ENCODE results near the gene ATP6AP1. TPM values are rescaled to one million over a fixed set of nuclear protein-coding genes. Genes with fewer than 3 reads are reported as not detected.
A peak's percentile ranks its signal among the peaks of the same experiment; 100 is the strongest.

Gene ATP6AP1
- total and polyA plus RNA-seq, 2 donors (not counting 1 experiment from before 2014, with no cell fraction given) = 47.1 to 57.7 TPM

GRCh38 chrX:154481195-154481594, 52.7 kb downstream of the ATP6AP1 start:
- Histone ChIP-seq H4K20me1 (ENCODE audit: control insufficient read depth, insufficient read depth, low read length, poor library complexity, severe bottlenecking) (no peaks in the 10 kb centered on the region), H3K9ac (ENCODE audit: low read length) (no peak overlapping the region), H3K27me3 (replicated peaks in 1 of 4; ENCODE audit: control extremely low read depth in 1 of 4, control insufficient read depth in 3 of 4, insufficient read depth in 4 of 4, low read length in 3 of 4) (no peaks in the 10 kb centered on the region), H3K4me3 (ENCODE audit: control extremely low read depth in 1 of 5, extremely low read depth in 1 of 5, insufficient read depth in 1 of 5, low read depth in 2 of 5, low read length in 4 of 5) (no peak overlapping the region), H2AFZ (ENCODE audit: insufficient read depth, low read depth, low read length, poor library complexity, severe bottlenecking) (no peak overlapping the region), H3K27ac (ENCODE audit: low read length in 2 of 2) (no peak overlapping the region), H3K79me2 (ENCODE audit: control insufficient read depth, insufficient read depth, low read length) (peaks cover 15% of the 10 kb centered on the region), H3K9me3 (ENCODE audit: control extremely low read depth in 1 of 3, control insufficient read depth in 2 of 3, insufficient read depth in 1 of 3, low read length in 2 of 3) (no peaks in the 10 kb centered on the region), H3K4me1 (ENCODE audit: control insufficient read depth in 2 of 2, insufficient read depth in 2 of 2, low read length in 2 of 2) (peaks cover 11 to 27% of the 10 kb centered on the region in 2 donors), H3K36me3 (replicated peaks in 1 of 2; ENCODE audit: control extremely low read depth in 1 of 2, control insufficient read depth in 1 of 2, extremely low read depth in 1 of 2, insufficient read depth in 2 of 2, low read length in 1 of 2) (peaks cover 0 to 8% of the 10 kb centered on the region in 2 experiments), H3K4me2 (replicated peaks; ENCODE audit: low read depth, low read length, poor library complexity, severe bottlenecking) (no peak overlapping the region)
- Mint-ChIP-seq H3K27ac (peak overlapping the region; percentile 60), H3K4me1 (peaks cover 19% of the 10 kb centered on the region), H3K4me3 (peak overlapping the region; percentile 38), H3K9me3 (ENCODE audit: insufficient read depth) (no peaks in the 10 kb centered on the region), H3K27me3 (no peaks in the 10 kb centered on the region)
- TF ChIP-seq EZH2 (IDR thresholded peaks at IDR 0.05; ENCODE audit: borderline replicate concordance, insufficient read depth, low read depth, low read length, poor library complexity, severe bottlenecking) (no peak), CTCF (IDR thresholded peaks at IDR 0.05) (no peak)
- no peak for ATAC-seq (ENCODE audit: low read depth)
- no peak for DNase-seq
- ChIA-PET POLR2A (no interaction called here), CTCF (interaction anchor here (0.9 to 1.4 kb wide), 2 partner anchors 29 to 83 kb away, joined by 3 to 6 read pairs; partner anchors contain the start of gene RPL10)
- WGBS (ENCODE audit: insufficient coverage) = no CpG with 5 or more reads among the region's 5 CpGs
- intact Hi-C loops (cut with micrococcal nuclease) = no loop called here

GRCh38 chrX:154481911-154482601, 53.6 kb downstream of the ATP6AP1 start:
- Histone ChIP-seq H3K79me2 (ENCODE audit: control insufficient read depth, insufficient read depth, low read length) (peaks cover 15% of the 10 kb centered on the region), H4K20me1 (ENCODE audit: control insufficient read depth, insufficient read depth, low read length, poor library complexity, severe bottlenecking) (no peaks in the 10 kb centered on the region), H3K9ac (ENCODE audit: low read length) (no peak overlapping the region), H3K4me3 (ENCODE audit: control extremely low read depth in 1 of 5, extremely low read depth in 1 of 5, insufficient read depth in 1 of 5, low read depth in 2 of 5, low read length in 4 of 5) (no peak overlapping the region), H3K27ac (ENCODE audit: low read length in 2 of 2) (no peak overlapping the region), H3K27me3 (replicated peaks in 1 of 4; ENCODE audit: control extremely low read depth in 1 of 4, control insufficient read depth in 3 of 4, insufficient read depth in 4 of 4, low read length in 3 of 4) (no peaks in the 10 kb centered on the region), H3K9me3 (ENCODE audit: control extremely low read depth in 1 of 3, control insufficient read depth in 2 of 3, insufficient read depth in 1 of 3, low read length in 2 of 3) (no peaks in the 10 kb centered on the region), H3K4me2 (replicated peaks; ENCODE audit: low read depth, low read length, poor library complexity, severe bottlenecking) (no peak overlapping the region), H3K4me1 (ENCODE audit: control insufficient read depth in 2 of 2, insufficient read depth in 2 of 2, low read length in 2 of 2) (peaks cover 11 to 31% of the 10 kb centered on the region in 2 donors), H3K36me3 (replicated peaks in 1 of 2; ENCODE audit: control extremely low read depth in 1 of 2, control insufficient read depth in 1 of 2, extremely low read depth in 1 of 2, insufficient read depth in 2 of 2, low read length in 1 of 2) (peaks cover 0 to 8% of the 10 kb centered on the region in 2 experiments), H2AFZ (ENCODE audit: insufficient read depth, low read depth, low read length, poor library complexity, severe bottlenecking) (no peak overlapping the region)
- H3K27me3 Mint-ChIP-seq = no peaks in the 10 kb centered on the region
- WGBS (ENCODE audit: insufficient coverage) = 93% methylated on average over 8 of the region's 14 CpGs
- ChIA-PET CTCF (interaction anchor here (1.4 kb wide), 1 partner anchor 83 kb away, joined by 6 read pairs; the partner anchor contains the start of gene RPL10), POLR2A (no interaction called here)
- intact Hi-C loops (cut with micrococcal nuclease) = no loop called here
- no peak overlapping the region for H3K4me3 Mint-ChIP-seq
- no peaks in the 10 kb centered on the region for H3K9me3 Mint-ChIP-seq (ENCODE audit: insufficient read depth)
- peaks cover 21% of the 10 kb centered on the region for H3K4me1 Mint-ChIP-seq
- TF ChIP-seq EZH2 (IDR thresholded peaks at IDR 0.05; ENCODE audit: borderline replicate concordance, insufficient read depth, low read depth, low read length, poor library complexity, severe bottlenecking) = no peak
- no peak for TF ChIP-seq CTCF (IDR thresholded peaks at IDR 0.05)
- no peak overlapping the region for H3K27ac Mint-ChIP-seq
- DNase-seq = no peak
- no peak for ATAC-seq (ENCODE audit: low read depth)
